Measurements from ENCODE around the gene PEX11B. TPM values are rescaled to one million over a fixed set of nuclear protein-coding genes. Genes with fewer than 3 reads are reported as not detected.
A peak's percentile ranks its signal among the peaks of the same experiment; 100 is the strongest.

PEX11B gene
- total RNA-seq, 1 experiment from 2014 or later, result 22.4 TPM

DNA sequence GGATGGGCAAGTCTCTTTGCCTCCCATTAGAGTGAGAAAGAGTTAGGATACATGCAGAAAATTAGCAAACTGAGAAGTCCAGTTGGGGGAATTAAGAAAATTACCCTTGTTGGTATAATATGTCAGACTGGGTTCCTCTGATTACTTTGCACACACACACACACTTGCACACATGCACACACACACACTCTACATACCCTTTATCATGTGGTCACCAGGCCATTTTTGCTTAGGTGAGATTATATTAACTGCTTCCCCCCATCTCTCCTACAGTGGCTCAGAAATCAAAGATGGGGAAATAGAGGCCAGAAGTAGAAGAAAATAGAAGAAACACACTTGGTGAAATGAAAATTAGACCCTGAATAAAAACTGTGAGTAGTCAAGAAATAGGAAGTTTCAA, 40.2 kb upstream of the PEX11B start:
- no peak for DNase-seq (ENCODE audit: low spot score)
- no TSS peak for BruUV-seq (replicated peaks)
- no peak for TF ChIP-seq EZH2 (IDR thresholded peaks at IDR 0.05; ENCODE audit: borderline replicate concordance, low read depth, low read length, poor library complexity, severe bottlenecking)
- TF ChIP-seq, protein P1, sequence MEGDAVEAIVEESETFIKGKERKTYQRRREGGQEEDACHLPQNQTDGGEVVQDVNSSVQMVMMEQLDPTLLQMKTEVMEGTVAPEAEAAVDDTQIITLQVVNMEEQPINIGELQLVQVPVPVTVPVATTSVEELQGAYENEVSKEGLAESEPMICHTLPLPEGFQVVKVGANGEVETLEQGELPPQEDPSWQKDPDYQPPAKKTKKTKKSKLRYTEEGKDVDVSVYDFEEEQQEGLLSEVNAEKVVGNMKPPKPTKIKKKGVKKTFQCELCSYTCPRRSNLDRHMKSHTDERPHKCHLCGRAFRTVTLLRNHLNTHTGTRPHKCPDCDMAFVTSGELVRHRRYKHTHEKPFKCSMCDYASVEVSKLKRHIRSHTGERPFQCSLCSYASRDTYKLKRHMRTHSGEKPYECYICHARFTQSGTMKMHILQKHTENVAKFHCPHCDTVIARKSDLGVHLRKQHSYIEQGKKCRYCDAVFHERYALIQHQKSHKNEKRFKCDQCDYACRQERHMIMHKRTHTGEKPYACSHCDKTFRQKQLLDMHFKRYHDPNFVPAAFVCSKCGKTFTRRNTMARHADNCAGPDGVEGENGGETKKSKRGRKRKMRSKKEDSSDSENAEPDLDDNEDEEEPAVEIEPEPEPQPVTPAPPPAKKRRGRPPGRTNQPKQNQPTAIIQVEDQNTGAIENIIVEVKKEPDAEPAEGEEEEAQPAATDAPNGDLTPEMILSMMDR (conservative IDR thresholded peaks at IDR 0.05; ENCODE audit: low read depth, low read length), result no peak
- POLR2A ChIA-PET (ENCODE audit: low non-redundant PET), result no interaction called here
- Histone ChIP-seq H3K27me3 (replicated peaks; ENCODE audit: insufficient read depth, low read depth, low read length, poor library complexity) (no peaks in the 10 kb centered on the region), H3K4me3 (ENCODE audit: low read depth, low read length, poor library complexity, severe bottlenecking) (no peak overlapping the region), H3K4me1 (ENCODE audit: insufficient read depth, low read length, poor library complexity, severe bottlenecking) (peaks cover 53% of the 10 kb centered on the region), H3K9me3 (ENCODE audit: low read depth, low read length, poor library complexity, severe bottlenecking) (no peaks in the 10 kb centered on the region), H3K36me3 (ENCODE audit: insufficient read depth, low read length, poor library complexity, severe bottlenecking) (no peaks in the 10 kb centered on the region), H3K27ac (ENCODE audit: low read depth, low read length, poor library complexity, severe bottlenecking) (no peak overlapping the region)
- CTCF ChIA-PET, result interaction anchor here (1.2 kb wide), 2 partner anchors 19 to 31 kb away, joined by 4 to 5 read pairs; partner anchors contain the start of gene RBM8A
- intact Hi-C loops (cut with micrococcal nuclease; ENCODE audit: unreplicated experiment), result loop anchor here (5.0 kb wide), 1 partner anchor 101 kb away; the partner anchor contains the start of gene PIAS3

DNA sequence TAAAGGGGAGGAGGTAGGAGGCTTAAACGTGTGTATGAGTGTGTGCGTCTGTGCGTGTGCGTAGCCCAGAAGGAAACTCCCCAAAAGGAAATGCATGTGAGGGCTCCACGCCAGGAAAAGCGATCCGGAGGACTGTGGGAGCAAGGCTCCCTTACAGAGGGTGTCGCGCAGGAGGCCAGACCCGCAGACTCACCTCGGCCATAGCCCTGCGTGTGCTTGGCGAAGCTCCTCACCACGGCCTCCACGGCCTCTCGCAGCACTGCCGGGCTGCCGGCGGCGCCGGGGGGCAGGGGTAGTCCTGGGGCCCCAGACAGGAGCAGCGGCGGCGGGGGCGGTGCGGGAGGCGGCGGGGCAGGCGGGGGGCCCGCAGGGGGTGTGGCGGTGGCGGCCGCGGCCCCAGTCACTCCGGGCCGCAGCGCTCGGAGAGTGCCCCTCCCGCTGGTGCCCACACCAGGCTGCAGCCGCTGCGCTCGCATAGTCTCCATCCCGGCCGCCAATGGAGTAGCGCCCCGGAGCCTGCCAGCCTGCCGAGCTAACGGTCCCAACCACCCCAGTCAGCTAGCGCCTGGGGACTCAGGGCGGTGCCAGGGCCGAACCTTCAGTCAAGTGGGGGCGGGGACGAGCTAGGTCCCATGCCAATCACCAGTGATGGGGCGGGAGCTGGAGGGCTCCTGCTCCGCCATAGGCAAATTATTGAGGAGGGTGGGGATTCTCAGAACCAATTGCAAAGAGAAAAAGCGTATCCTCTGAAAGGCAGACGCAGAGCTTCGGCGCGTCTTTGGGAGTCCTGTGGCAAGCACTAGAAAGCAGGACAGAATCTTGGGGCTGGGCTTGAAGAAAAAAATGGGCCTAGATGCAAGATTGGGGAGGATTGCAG, 39.2 kb upstream of the PEX11B start, which contains the start of gene LIX1L:
Gene LIX1L, minus strand, starts transcription at position 575 of the 877 bp plus-strand sequence. Its CDS starts 90 bp downstream, at position 485.
- no peaks in the 10 kb centered on the region for H3K9me3 ChIP-seq (ENCODE audit: low read depth, low read length, poor library complexity, severe bottlenecking)
- ChIA-PET CTCF (interaction anchor here (0.7 to 1.2 kb wide), 3 partner anchors 20 to 65 kb away, joined by 3 to 5 read pairs (median 4); partner anchors contain the start of gene RBM8A), POLR2A (ENCODE audit: low non-redundant PET) (interaction anchor here (0.7 kb wide), 2 partner anchors 30 to 38 kb away, joined by 4 to 6 read pairs; partner anchors contain the start of gene RBM8A)
- peak within 1 kb of the TSS; percentile 69 for H3K4me3 ChIP-seq (ENCODE audit: low read depth, low read length, poor library complexity, severe bottlenecking)
- no peaks in the 10 kb centered on the region for H3K36me3 ChIP-seq (ENCODE audit: insufficient read depth, low read length, poor library complexity, severe bottlenecking)
- peaks cover 43% of the 10 kb centered on the region for H3K4me1 ChIP-seq (ENCODE audit: insufficient read depth, low read length, poor library complexity, severe bottlenecking)
- peak within 1 kb of the TSS; percentile 90 for H3K27ac ChIP-seq (ENCODE audit: low read depth, low read length, poor library complexity, severe bottlenecking)
- peak; percentile 99 for DNase-seq (ENCODE audit: low spot score)
- BruUV-seq (replicated peaks), result no TSS peak
- intact Hi-C loops (cut with micrococcal nuclease; ENCODE audit: unreplicated experiment), result loop anchor here (5.0 kb wide), 1 partner anchor 100 kb away; the partner anchor contains the start of gene PIAS3
- no peaks in the 10 kb centered on the region for H3K27me3 ChIP-seq (replicated peaks; ENCODE audit: insufficient read depth, low read depth, low read length, poor library complexity)
- no peak for TF ChIP-seq EZH2 (IDR thresholded peaks at IDR 0.05; ENCODE audit: borderline replicate concordance, low read depth, low read length, poor library complexity, severe bottlenecking)

DNA sequence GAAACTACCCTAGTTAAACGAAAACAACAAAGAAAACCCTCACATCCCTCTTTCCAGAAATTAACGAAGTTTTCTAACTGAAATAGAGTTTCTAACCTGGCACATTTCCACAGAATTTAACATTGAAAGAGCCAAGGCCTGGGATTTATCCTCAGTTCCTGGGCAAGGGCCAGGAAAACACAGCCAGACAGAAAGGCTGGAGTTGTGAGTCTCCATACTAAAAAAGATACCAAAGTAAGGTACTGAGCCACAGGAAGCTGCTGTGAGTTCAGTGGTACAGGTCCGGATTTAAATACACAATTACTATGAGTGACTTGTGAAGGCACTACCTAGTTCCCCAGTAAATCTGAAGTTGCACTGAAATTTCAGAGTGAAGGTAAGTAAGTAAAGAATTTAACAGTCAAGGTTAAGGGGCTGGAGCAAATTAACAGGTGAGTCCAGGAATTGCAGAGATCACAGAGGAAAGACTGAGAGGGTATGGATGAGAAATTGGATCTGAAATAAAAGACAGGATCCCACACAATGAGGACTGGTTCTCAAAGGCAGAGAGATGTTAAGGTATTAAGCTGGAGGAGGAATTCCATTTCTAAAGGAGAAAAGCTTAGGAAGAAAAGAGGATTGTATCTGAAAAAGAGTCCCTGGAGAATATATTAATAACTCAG, 38.4 kb upstream of the PEX11B start:
- intact Hi-C loops (cut with micrococcal nuclease; ENCODE audit: unreplicated experiment), result loop anchor here (5.0 kb wide), 1 partner anchor 100 kb away; the partner anchor contains the start of gene PIAS3
- Histone ChIP-seq H3K27ac (ENCODE audit: low read depth, low read length, poor library complexity, severe bottlenecking) (peak overlapping the region; percentile 90), H3K9me3 (ENCODE audit: low read depth, low read length, poor library complexity, severe bottlenecking) (no peaks in the 10 kb centered on the region), H3K4me1 (ENCODE audit: insufficient read depth, low read length, poor library complexity, severe bottlenecking) (peaks cover 42% of the 10 kb centered on the region), H3K36me3 (ENCODE audit: insufficient read depth, low read length, poor library complexity, severe bottlenecking) (no peaks in the 10 kb centered on the region), H3K27me3 (replicated peaks; ENCODE audit: insufficient read depth, low read depth, low read length, poor library complexity) (no peaks in the 10 kb centered on the region), H3K4me3 (ENCODE audit: low read depth, low read length, poor library complexity, severe bottlenecking) (peak overlapping the region; percentile 69)
- POLR2A ChIA-PET (ENCODE audit: low non-redundant PET), result interaction anchor here (0.7 kb wide), 1 partner anchor 38 kb away, joined by 4 read pairs; no protein-coding TSS in a partner anchor
- no peak for DNase-seq (ENCODE audit: low spot score)
- TF ChIP-seq, protein P1 (conservative IDR thresholded peaks at IDR 0.05; ENCODE audit: low read depth, low read length), result no peak
- no peak for TF ChIP-seq EZH2 (IDR thresholded peaks at IDR 0.05; ENCODE audit: borderline replicate concordance, low read depth, low read length, poor library complexity, severe bottlenecking)
- CTCF ChIA-PET, result interaction anchor here (0.7 kb wide), 1 partner anchor 64 kb away, joined by 3 read pairs; no protein-coding TSS in a partner anchor
- BruUV-seq (replicated peaks), result TSS peak; percentile 56
